ENCODE measurements around the gene GP5.

The GP5 gene

GRCh38 chr3:194346621-194347020 is 52.4 kb downstream of the GP5 start:
- DNase-seq = no peak

- DNase-seq = no peak
Measured at GRCh38 chr3:194346035-194346434, 53.0 kb downstream of the GP5 start.

Measured in central memory CD4-positive, alpha-beta T cell (primary cell).